Measurements from ENCODE around the gene GRB2.
"Not testable (repeated sequence)": the region's sequence is repeated elsewhere in the genome, so short reads cannot be mapped to it uniquely, and the experiment has no call there.

The GRB2 gene

DNA sequence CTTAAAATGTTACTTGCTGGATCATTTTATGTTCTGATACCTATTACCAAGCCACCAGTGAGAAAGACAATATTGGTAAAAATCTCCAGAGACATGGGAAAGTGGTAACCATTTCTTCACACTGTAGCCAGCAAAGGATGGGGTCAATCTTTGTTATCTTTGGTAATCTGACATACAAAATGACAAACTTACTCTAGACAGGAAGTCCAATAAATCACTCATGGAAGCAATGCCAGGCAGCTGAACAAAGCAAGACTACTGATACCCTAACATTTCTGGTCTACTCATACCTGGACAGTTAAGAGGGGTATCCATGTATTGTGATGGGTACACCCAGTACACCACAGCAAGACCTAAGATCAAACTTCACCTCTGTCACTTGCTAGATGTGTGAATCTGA is 19.0 kb downstream of the GRB2 start:
- Mint-ChIP-seq H3K36me3 (peaks cover 25 to 36% of the 10 kb centered on the region in 2 donors), H3K27me3 (no peaks in the 10 kb centered on the region), H3K4me1 (peaks cover 24 to 43% of the 10 kb centered on the region in 2 donors), H3K4me3 (no peak overlapping the region), H3K27ac (no peak overlapping the region), H3K9me3 (no peaks in the 10 kb centered on the region)
- ATAC-seq (replicated peaks), result no peak
- DNase-seq, result no peak

- Mint-ChIP-seq H3K36me3 (peaks cover 23 to 26% of the 10 kb centered on the region in 2 donors), H3K9me3 (no peaks in the 10 kb centered on the region), H3K4me1 (peaks cover 18 to 35% of the 10 kb centered on the region in 2 donors), H3K27ac (peak overlapping the region; percentile 37), H3K4me3 (no peak overlapping the region), H3K27me3 (no peaks in the 10 kb centered on the region)
- no peak for DNase-seq
- no peak for ATAC-seq (replicated peaks)
Measured at GRCh38 chr17:75384751-75385150, 20.7 kb downstream of the GRB2 start.

DNA sequence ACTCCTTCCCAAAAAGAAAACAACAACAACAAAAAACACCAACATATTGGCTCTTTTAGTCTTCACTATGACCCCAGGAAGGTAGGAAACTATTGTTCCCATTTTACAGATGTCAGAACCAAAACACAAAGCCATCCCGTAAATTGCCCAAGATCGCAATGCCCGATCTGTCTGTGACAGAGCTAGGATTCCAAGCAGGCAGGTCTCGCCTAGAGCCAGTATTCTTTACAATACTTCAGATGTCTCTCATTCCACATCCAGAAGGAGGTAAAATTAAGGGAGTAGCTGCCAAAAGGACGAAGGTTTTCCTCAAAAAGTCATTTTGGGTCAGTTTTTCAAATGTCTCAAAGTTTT is 21.7 kb downstream of the GRB2 start:
- Mint-ChIP-seq H3K4me1 (peaks cover 14 to 28% of the 10 kb centered on the region in 2 donors), H3K27me3 (no peaks in the 10 kb centered on the region), H3K4me3 (no peak overlapping the region), H3K9me3 (no peaks in the 10 kb centered on the region), H3K36me3 (peaks cover 17 to 20% of the 10 kb centered on the region in 2 donors), H3K27ac (peak overlapping the region; percentile 65)
- no peak for DNase-seq
- ATAC-seq (replicated peaks), result no peak

GRCh38 chr17:75380750-75381149 is 24.7 kb downstream of the GRB2 start:
- Mint-ChIP-seq H3K4me3 (no peak overlapping the region), H3K36me3 (peaks cover 23 to 25% of the 10 kb centered on the region in 2 donors), H3K4me1 (peaks cover 18 to 33% of the 10 kb centered on the region in 2 donors), H3K27ac (no peak overlapping the region), H3K9me3 (no peaks in the 10 kb centered on the region), H3K27me3 (no peaks in the 10 kb centered on the region)
- ATAC-seq (replicated peaks) (no peak), DNase-seq (no peak)

DNA sequence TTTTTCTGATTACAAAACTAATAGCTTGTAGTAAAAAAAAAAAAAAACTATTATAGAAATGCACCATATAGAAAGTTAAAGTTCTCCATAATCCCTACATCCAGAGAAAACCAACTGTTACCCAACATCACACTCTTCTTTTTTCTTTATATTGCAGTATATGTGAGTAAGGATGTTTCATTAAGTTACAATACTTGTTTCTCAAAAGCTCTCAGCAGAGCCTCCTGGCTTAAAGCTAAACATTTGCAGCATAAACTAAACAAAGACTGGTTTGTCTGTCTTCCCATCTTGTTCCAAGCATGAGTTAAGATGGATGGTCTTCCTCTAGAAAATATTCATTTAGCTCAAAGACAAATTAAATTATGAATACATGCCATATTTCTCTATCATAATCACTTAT is 25.2 kb downstream of the GRB2 start:
- Mint-ChIP-seq H3K27ac (peak overlapping the region; percentile 37), H3K4me3 (no peak overlapping the region), H3K36me3 (peaks cover 25 to 28% of the 10 kb centered on the region in 2 donors), H3K27me3 (no peaks in the 10 kb centered on the region), H3K4me1 (peaks cover 18 to 36% of the 10 kb centered on the region in 2 donors), H3K9me3 (no peaks in the 10 kb centered on the region)
- no peak for DNase-seq
- no peak for ATAC-seq (replicated peaks)

GRCh38 chr17:75379426-75379825 is 26.1 kb downstream of the GRB2 start:
- not testable (repeated sequence) for H3K4me3 Mint-ChIP-seq; ATAC-seq (replicated peaks); DNase-seq; H3K9me3 Mint-ChIP-seq; H3K27me3 Mint-ChIP-seq
- Mint-ChIP-seq H3K36me3 (peaks cover 25 to 29% of the 10 kb centered on the region in 2 donors), H3K4me1 (peaks cover 25 to 45% of the 10 kb centered on the region in 2 donors), H3K27ac (peak overlapping the region; percentile 51)

- no peak for ATAC-seq (replicated peaks)
- Mint-ChIP-seq H3K27me3 (no peaks in the 10 kb centered on the region), H3K9me3 (no peaks in the 10 kb centered on the region), H3K4me1 (peaks cover 45 to 86% of the 10 kb centered on the region in 2 donors), H3K36me3 (peaks cover 52 to 54% of the 10 kb centered on the region in 2 donors), H3K4me3 (peak overlapping the region in 1 of 2 donors; percentile 14), H3K27ac (peak overlapping the region; percentile 9)
- DNase-seq, result no peak
Measured at GRCh38 chr17:75373280-75373679, 32.2 kb downstream of the GRB2 start.

GRCh38 chr17:75371981-75372380 is 33.5 kb downstream of the GRB2 start:
- no peak for DNase-seq
- H3K4me1 Mint-ChIP-seq, result peaks cover 42 to 84% of the 10 kb centered on the region in 2 donors
- H3K9me3 Mint-ChIP-seq, result no peaks in the 10 kb centered on the region
- peak overlapping the region; percentile 45 to 53 for H3K4me3 Mint-ChIP-seq
- H3K27me3 Mint-ChIP-seq, result no peaks in the 10 kb centered on the region
- peak; percentile 16 to 46 for ATAC-seq (replicated peaks)
- H3K36me3 Mint-ChIP-seq, result peaks cover 44 to 47% of the 10 kb centered on the region in 2 donors
- H3K27ac Mint-ChIP-seq, result peak overlapping the region; percentile 77

GRCh38 chr17:75371339-75371738 is 34.1 kb downstream of the GRB2 start:
- Mint-ChIP-seq H3K4me1 (peaks cover 38 to 84% of the 10 kb centered on the region in 2 donors), H3K9me3 (no peaks in the 10 kb centered on the region), H3K4me3 (peak overlapping the region; percentile 44 to 45), H3K36me3 (peaks cover 42 to 43% of the 10 kb centered on the region in 2 donors), H3K27ac (peak overlapping the region; percentile 82), H3K27me3 (no peaks in the 10 kb centered on the region)
- DNase-seq (no peak), ATAC-seq (replicated peaks) (peak; percentile 60 to 67)

GRCh38 chr17:75370286-75370915 is 35.1 kb downstream of the GRB2 start:
- Mint-ChIP-seq H3K27ac (peak overlapping the region; percentile 34), H3K36me3 (peaks cover 41 to 46% of the 10 kb centered on the region in 2 donors), H3K4me3 (no peak overlapping the region), H3K27me3 (no peaks in the 10 kb centered on the region), H3K4me1 (peaks cover 43 to 91% of the 10 kb centered on the region in 2 donors), H3K9me3 (no peaks in the 10 kb centered on the region)
- DNase-seq, result no peak
- no peak for ATAC-seq (replicated peaks)

DNA sequence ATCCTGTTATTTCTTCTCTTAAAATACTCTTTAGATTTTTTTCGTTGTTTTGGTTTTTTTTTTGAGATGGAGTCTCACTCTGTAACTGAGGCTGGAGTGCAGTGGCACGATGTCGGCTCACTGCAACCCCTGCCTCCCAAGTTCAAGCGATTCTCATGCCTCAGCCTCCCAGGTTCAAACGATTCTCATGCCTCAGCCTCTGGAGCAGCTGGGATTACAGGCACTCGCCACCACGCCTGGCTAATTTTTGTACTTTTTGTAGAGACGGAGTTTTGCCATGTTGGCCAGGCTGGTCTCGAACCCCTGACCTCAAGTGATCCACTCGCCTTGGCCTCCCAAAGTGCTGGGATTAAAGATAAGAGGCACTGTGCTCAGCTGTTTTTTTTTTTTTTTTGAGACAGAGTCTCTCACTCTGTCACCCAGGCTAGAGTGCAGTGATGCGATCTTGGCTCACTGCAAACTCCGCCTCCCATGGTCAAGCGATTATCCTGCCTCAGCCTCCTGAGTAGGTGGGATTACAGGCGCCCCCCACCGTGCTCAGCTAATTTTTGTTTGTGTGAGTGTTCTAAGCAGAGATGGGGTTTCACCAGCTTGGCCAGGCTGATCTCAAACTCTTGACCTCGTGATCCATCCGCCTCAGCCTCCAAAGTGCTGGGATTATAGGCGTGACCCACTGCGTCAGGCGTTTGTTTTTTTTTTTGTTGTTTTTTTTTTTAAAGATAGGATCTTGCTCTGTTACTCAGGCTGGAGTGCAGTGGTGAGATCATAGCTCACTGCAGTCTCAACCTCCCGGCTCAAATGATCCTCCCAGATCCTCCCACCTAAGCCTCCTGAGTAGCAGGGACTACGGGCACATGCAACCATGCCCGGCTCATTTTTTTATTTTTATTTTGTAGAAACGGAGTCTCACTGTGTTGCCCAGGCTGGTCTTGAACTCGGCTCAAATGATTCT is 37.4 kb downstream of the GRB2 start:
- DNase-seq; ATAC-seq (replicated peaks); H3K9me3 Mint-ChIP-seq; H3K27me3 Mint-ChIP-seq: not testable (repeated sequence)
- H3K4me3 Mint-ChIP-seq, result peak overlapping the region in 1 of 2 donors; percentile 6
- H3K4me1 Mint-ChIP-seq, result peaks cover 53 to 92% of the 10 kb centered on the region in 2 donors
- peaks cover 39 to 57% of the 10 kb centered on the region in 2 donors for H3K36me3 Mint-ChIP-seq
- H3K27ac Mint-ChIP-seq, result peak overlapping the region; percentile 87

GRCh38 chr17:75367312-75367711 is 38.2 kb downstream of the GRB2 start:
- ATAC-seq (replicated peaks) (no peak), DNase-seq (no peak)
- peaks cover 43 to 54% of the 10 kb centered on the region in 2 donors for H3K36me3 Mint-ChIP-seq
- no peaks in the 10 kb centered on the region for H3K27me3 Mint-ChIP-seq
- H3K9me3 Mint-ChIP-seq, result no peaks in the 10 kb centered on the region
- H3K4me1 Mint-ChIP-seq, result peaks cover 57 to 92% of the 10 kb centered on the region in 2 donors
- H3K4me3 Mint-ChIP-seq, result no peak overlapping the region
- peak overlapping the region; percentile 82 for H3K27ac Mint-ChIP-seq

DNA sequence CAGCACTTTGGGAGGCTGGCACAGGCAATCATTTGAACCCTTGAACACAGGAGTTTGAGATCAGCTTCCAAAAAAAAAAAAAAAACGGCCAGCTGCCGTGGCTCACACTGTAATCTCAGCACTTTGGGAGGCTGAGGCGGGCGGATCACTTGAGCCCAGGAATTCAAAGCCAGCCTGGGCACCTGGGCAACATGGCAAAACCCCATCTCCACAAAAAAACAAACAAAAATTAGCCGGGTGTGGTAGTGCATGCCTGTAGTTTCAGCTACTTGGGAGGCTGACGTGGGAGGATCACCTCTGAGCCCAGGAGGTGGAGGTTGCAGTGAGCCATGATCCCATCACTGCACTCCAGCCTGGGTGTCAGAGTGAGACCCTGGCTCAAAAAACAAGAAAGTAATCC is 39.0 kb downstream of the GRB2 start:
- ATAC-seq (replicated peaks) (no peak), DNase-seq (no peak)
- Mint-ChIP-seq H3K27me3 (no peaks in the 10 kb centered on the region), H3K36me3 (peaks cover 34 to 47% of the 10 kb centered on the region in 2 donors), H3K4me1 (peaks cover 55 to 92% of the 10 kb centered on the region in 2 donors), H3K4me3 (peak overlapping the region; percentile 28 to 29), H3K27ac (no peak overlapping the region), H3K9me3 (no peaks in the 10 kb centered on the region)

DNA sequence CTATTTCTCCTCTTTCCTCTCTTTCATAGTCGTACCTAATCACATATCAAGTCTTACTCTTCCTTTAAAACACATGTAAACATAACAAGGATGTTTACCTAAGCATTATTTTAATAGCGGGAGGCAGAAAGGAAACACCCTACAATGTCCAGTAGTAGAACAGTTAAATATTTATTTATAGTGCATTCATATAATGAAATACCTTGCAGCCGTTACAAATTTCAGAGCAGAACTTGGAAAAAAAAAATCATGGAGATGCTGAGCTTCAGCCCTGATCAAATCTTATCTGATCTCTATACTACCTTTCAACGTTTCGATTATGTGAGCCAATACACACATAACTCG is 39.6 kb downstream of the GRB2 start:
- ATAC-seq (replicated peaks) (no peak), DNase-seq (no peak)
- H3K4me1 Mint-ChIP-seq, result peaks cover 58 to 94% of the 10 kb centered on the region in 2 donors
- peak overlapping the region in 1 of 2 donors; percentile 37 for H3K4me3 Mint-ChIP-seq
- H3K36me3 Mint-ChIP-seq, result peaks cover 30 to 49% of the 10 kb centered on the region in 2 donors
- no peaks in the 10 kb centered on the region for H3K27me3 Mint-ChIP-seq
- H3K27ac Mint-ChIP-seq, result peak overlapping the region; percentile 5
- no peaks in the 10 kb centered on the region for H3K9me3 Mint-ChIP-seq

All from stimulated activated naive B cell treated with anti-CD40 and anti-IgM and Interleukin-4, amounts not matched to agents 10 μg/mL and 1 μg/mL and 100 μg/mL, for 72 hours (primary cell).